ENCODE measurements around the gene FBRS. TPM values are rescaled to one million over a fixed set of nuclear protein-coding genes. Genes with fewer than 3 reads are reported as not detected.

The FBRS gene
- total and polyA plus RNA-seq, 2 of the 13 experiments (the other 11 are each of a cell fraction or from before 2014, with no cell fraction given): 13.7 to 16.2 TPM

DNA sequence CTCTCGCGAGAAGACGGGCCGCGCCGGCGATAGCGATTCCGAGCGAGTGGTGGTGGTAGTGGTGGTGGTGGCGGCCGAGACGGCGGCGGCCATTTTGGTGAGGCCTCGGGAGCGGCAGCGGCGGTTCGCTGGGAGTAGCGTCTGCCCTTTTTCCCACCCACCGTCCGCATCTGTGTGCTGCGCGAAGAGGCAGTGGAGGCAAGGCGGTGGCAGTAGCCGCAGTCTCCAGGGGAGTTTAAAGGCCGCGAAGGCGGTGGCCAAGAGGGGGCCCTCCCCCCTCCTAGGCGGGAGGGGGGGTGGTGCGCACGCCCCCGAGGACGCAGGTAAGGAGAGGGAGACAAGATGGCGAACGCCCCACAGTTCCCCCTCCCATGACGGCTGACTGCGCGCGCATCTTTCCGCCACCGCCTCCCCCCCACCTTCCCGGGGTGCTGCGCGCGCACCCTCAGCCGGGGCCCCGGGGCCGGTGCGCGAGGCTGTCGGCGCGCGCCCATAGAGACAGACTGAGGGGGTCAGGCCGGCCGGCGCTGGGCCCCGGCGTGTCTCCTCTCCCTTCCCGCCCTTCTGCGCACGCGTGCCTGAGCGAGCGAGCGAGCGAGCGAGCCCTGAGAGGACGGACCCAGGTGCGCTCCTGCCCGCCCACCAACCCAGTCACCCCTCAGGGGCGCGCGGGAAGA, 40.0 kb downstream of the FBRS start (continued):
- TF ChIP-seq TMF1 (CRISPR knock-in tag; IDR thresholded peaks at IDR 0.05; ENCODE audit: low read depth) (peak; percentile 17; the same call in 1 of the 2 replicates), ZNF180 (CRISPR knock-in tag; IDR thresholded peaks at IDR 0.05; ENCODE audit: borderline replicate concordance, low read depth) (no peak), NFKBIZ (CRISPR knock-in tag; IDR thresholded peaks at IDR 0.05) (peak; percentile 63; the same call in 1 of the 2 replicates), ZNF124 (CRISPR knock-in tag; IDR thresholded peaks at IDR 0.05) (peak; percentile 67; the same call in 1 of the 2 replicates), FOSL2 (CRISPR knock-in tag; IDR thresholded peaks at IDR 0.05) (peak; percentile 74), SYNCRIP (IDR thresholded peaks at IDR 0.05; ENCODE audit: insufficient read depth, low read depth, low read length) (no peak), ATF1 (CRISPR knock-in tag; IDR thresholded peaks at IDR 0.05) (peak; percentile 56; the same call in 1 of the 2 replicates), ZSCAN20 (CRISPR knock-in tag; IDR thresholded peaks at IDR 0.05; ENCODE audit: borderline replicate concordance) (peak; percentile 32), NFYB (CRISPR knock-in tag; IDR thresholded peaks at IDR 0.05) (peak; percentile 35), SMAD1 (CRISPR knock-in tag; IDR thresholded peaks at IDR 0.05; ENCODE audit: borderline replicate concordance, low read depth) (peak; percentile 48; the same call in 1 of the 2 replicates), SAP130 (CRISPR knock-in tag; IDR thresholded peaks at IDR 0.05; ENCODE audit: low read depth) (peak; percentile 90), SMAD3 (CRISPR knock-in tag; IDR thresholded peaks at IDR 0.05) (peak; percentile 26), JUND (CRISPR knock-in tag; IDR thresholded peaks at IDR 0.05) (no peak), TAF1 (CRISPR knock-in tag; IDR thresholded peaks at IDR 0.05) (peak; percentile 96; the same call in 1 of the 2 replicates), CC2D1A (CRISPR knock-in tag; IDR thresholded peaks at IDR 0.05) (no peak), SIX1 (CRISPR knock-in tag; IDR thresholded peaks at IDR 0.05; ENCODE audit: borderline replicate concordance) (peak; percentile 61; the same call in 1 of the 2 replicates), PHF8 (CRISPR knock-in tag; IDR thresholded peaks at IDR 0.05) (peak; percentile 95), ZMYM4 (CRISPR knock-in tag; IDR thresholded peaks at IDR 0.05) (peak; percentile 76; the same call in 1 of the 2 replicates), NFATC3 (CRISPR knock-in tag; IDR thresholded peaks at IDR 0.05) (no peak)
- TF ChIP-seq, protein P1, sequence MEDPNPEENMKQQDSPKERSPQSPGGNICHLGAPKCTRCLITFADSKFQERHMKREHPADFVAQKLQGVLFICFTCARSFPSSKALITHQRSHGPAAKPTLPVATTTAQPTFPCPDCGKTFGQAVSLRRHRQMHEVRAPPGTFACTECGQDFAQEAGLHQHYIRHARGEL (CRISPR knock-in tag; IDR thresholded peaks at IDR 0.05): peak; percentile 3; the same call in 1 of the 2 replicates
- TF ChIP-seq, protein P2, sequence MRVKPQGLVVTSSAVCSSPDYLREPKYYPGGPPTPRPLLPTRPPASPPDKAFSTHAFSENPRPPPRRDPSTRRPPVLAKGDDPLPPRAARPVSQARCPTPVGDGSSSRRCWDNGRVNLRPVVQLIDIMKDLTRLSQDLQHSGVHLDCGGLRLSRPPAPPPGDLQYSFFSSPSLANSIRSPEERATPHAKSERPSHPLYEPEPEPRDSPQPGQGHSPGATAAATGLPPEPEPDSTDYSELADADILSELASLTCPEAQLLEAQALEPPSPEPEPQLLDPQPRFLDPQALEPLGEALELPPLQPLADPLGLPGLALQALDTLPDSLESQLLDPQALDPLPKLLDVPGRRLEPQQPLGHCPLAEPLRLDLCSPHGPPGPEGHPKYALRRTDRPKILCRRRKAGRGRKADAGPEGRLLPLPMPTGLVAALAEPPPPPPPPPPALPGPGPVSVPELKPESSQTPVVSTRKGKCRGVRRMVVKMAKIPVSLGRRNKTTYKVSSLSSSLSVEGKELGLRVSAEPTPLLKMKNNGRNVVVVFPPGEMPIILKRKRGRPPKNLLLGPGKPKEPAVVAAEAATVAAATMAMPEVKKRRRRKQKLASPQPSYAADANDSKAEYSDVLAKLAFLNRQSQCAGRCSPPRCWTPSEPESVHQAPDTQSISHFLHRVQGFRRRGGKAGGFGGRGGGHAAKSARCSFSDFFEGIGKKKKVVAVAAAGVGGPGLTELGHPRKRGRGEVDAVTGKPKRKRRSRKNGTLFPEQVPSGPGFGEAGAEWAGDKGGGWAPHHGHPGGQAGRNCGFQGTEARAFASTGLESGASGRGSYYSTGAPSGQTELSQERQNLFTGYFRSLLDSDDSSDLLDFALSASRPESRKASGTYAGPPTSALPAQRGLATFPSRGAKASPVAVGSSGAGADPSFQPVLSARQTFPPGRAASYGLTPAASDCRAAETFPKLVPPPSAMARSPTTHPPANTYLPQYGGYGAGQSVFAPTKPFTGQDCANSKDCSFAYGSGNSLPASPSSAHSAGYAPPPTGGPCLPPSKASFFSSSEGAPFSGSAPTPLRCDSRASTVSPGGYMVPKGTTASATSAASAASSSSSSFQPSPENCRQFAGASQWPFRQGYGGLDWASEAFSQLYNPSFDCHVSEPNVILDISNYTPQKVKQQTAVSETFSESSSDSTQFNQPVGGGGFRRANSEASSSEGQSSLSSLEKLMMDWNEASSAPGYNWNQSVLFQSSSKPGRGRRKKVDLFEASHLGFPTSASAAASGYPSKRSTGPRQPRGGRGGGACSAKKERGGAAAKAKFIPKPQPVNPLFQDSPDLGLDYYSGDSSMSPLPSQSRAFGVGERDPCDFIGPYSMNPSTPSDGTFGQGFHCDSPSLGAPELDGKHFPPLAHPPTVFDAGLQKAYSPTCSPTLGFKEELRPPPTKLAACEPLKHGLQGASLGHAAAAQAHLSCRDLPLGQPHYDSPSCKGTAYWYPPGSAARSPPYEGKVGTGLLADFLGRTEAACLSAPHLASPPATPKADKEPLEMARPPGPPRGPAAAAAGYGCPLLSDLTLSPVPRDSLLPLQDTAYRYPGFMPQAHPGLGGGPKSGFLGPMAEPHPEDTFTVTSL (CRISPR knock-in tag; IDR thresholded peaks at IDR 0.05; ENCODE audit: borderline replicate concordance): 0 out of 2 replicates have a peak, but pooled peaks have one; percentile 9
- TF ChIP-seq, protein P3, sequence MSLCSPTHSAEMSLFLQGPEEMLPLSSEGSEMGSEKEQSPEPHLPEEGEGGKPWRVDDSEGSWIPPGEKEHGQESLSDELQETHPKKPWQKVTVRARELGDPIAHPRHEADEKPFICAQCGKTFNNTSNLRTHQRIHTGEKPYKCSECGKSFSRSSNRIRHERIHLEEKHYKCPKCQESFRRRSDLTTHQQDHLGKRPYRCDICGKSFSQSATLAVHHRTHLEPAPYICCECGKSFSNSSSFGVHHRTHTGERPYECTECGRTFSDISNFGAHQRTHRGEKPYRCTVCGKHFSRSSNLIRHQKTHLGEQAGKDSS (CRISPR knock-in tag; IDR thresholded peaks at IDR 0.05; ENCODE audit: borderline replicate concordance, low read depth): peak; percentile 90
- TF ChIP-seq, protein P4, sequence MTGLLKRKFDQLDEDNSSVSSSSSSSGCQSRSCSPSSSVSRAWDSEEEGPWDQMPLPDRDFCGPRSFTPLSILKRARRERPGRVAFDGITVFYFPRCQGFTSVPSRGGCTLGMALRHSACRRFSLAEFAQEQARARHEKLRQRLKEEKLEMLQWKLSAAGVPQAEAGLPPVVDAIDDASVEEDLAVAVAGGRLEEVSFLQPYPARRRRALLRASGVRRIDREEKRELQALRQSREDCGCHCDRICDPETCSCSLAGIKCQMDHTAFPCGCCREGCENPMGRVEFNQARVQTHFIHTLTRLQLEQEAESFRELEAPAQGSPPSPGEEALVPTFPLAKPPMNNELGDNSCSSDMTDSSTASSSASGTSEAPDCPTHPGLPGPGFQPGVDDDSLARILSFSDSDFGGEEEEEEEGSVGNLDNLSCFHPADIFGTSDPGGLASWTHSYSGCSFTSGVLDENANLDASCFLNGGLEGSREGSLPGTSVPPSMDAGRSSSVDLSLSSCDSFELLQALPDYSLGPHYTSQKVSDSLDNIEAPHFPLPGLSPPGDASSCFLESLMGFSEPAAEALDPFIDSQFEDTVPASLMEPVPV (CRISPR knock-in tag; IDR thresholded peaks at IDR 0.05): peak; percentile 66
